Astrocyte (in vitro differentiated cells and primary cell): ENCODE measurements around the gene SERPINB5.

ENCODE experiments used
- CTCF ChIP-seq: IDR thresholded peaks from 2 replicates; pipeline ENCODE4 v1.5.1; 2011; ENCODE audit warnings: low read depth, mild to moderate bottlenecking, inconsistent platforms, low read length, moderate library complexity; ENCODE audit not compliant: insufficient read depth
- EZH2 ChIP-seq: IDR thresholded peaks from 2 replicates; pipeline ENCODE4 v1.6.1; 2012; ENCODE audit warnings: mild to moderate bottlenecking, low read length, inconsistent platforms; ENCODE audit not compliant: insufficient read depth

GRCh38 chr18:63449426-63449825 lies 27.3 kb upstream of the SERPINB5 start:
- TF ChIP-seq CTCF: no peak
- TF ChIP-seq EZH2: no peak
